HG02870 (cell line): ENCODE results near the gene SPAG16.
"Not testable (repeated sequence)": the region's sequence is repeated elsewhere in the genome, so short reads cannot be mapped to it uniquely, and the experiment has no call there.

Experiments used
- ATAC-seq: cut with Tn5 transposase; IDR thresholded peaks from one replicate; pipeline ENCODE4 v1.9.1; 2021; ENCODE audit warnings: mild to moderate bottlenecking, moderate library complexity; ENCODE audit not compliant: unreplicated experiment

Gene SPAG16

DNA sequence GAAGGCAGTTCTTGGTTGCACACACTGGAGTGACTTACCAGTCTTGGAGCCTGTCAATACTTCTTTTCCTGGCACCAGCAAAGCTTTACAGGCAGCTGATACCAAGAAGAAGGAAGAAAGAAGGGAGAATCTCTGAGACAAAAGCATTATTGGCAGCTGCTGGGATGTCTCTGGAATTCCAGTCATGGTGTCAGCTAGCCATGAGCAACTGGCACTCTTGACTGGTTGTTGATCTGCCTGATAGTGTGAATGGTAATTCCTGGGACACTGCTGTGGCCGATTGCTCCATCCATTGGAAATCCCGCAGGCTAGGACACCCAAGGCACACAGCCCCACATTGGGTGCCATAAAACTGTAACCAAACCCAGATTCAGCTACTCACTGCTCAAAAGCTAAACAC lies 17.8 kb upstream of the SPAG16 start:
- ATAC-seq: no peak

GRCh38 chr2:213271947-213272346 lies 12.3 kb upstream of the SPAG16 start:
- no peak for ATAC-seq

GRCh38 chr2:213274143-213274542 lies 10.1 kb upstream of the SPAG16 start:
- no peak for ATAC-seq

GRCh38 chr2:213275265-213275664 lies 9.0 kb upstream of the SPAG16 start:
- no peak for ATAC-seq

DNA sequence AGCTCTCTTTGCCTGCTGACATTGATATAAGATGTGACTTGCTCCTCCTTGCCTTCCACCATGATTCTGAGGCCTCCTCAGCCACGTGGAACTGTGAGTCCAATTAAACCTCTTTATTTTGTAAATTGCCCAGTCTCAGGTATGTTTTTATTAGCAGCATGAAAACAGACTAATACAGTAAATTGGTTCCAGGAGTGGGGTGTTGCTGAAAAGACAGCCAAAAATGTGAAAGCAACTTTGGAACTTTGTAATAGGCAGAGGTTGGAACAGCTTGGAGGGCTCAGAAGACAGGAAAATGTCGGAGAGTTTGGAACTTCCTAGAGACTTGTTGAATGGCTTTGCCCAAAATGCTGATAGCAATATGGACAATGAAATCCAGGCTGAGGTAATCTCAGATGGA lies 7.1 kb upstream of the SPAG16 start:
- not testable (repeated sequence) for ATAC-seq

DNA sequence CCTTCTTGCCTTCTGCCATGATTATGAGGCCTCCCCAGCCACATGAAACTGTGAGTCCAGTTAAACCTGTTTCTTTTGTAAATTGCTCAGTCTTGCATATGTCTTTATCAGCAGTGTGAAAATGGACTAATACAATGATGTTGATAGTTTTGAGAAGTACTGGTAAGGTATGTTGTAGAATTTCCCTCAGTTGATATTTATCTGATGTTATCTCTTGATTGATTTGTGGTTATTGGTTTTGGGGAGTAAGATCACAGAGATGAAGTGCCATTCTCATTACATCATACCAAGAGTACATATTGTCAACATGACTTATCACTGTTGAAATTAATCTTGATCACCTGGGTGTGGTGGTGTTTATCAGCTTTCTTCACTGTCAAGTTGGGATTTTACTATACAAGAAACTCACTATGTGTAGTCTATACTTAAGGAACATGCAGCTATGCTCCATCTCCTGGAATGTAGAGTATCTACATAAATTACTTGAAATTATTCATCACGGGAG lies 5.1 kb upstream of the SPAG16 start:
- ATAC-seq: no peak

DNA sequence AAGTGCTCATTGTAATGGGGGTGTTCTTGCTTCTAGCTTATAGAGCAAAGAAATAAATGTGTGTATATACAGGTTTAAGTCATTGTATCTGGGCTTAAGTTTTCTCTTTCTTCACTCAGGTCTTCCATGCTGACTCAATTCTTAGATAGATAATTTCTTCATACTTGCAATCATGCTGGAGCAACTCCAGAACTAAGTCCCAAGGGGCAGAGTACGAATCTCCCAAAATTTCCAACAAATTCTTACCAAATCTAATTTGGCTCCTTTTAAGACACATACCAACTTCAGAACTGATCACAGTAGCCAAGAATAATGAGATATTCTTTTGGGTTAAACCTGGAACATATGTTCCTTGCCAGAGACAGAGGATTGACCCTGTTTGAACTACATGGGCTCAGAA lies 4.3 kb upstream of the SPAG16 start:
- no peak for ATAC-seq

DNA sequence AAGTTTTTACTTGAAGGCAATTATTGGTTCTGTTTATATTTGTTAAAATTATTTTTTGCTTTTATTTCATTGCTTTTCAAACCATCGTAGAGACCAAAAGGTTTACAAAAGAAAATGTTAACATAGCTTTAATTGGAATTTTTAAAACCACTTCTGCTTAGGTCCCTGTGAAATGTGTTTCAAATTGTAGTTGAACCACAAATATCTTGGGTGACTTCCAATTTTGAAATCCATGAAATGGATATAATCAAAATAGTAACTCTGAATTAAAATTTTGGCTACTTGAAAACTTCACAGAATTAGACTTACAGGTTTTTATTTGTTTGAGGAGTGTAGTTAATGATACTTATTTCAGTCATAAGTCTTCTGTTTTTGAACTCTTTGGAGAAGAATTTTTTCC lies 3.1 kb upstream of the SPAG16 start:
- ATAC-seq: no peak

- no peak for ATAC-seq
These were observed 1.1 kb downstream of the SPAG16 start for GRCh38 chr2:213285404-213285803.

- no peak for ATAC-seq
These were observed 1.9 kb downstream of the SPAG16 start for GRCh38 chr2:213286161-213286560.

GRCh38 chr2:213288913-213289700 lies 4.8 kb downstream of the SPAG16 start:
- ATAC-seq: no peak

DNA sequence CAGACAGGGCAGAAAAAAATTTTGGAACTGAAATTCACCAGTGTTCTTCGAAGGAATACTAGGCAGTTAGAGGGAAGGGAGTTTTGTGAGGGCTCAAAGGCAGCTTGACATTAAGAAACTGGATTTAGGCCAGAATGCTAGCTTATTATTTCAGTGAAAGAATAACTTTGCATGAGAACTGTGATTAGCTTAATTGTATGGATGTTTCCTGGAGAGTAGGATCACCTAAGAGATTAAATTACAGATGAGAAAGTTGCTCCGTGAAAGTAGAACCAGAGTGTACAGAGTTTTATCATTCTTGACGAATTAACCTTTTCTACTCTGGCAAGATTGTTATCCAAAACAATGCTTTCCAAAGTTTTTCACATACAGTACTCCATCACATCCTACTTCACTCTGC lies 6.2 kb downstream of the SPAG16 start:
- no peak for ATAC-seq

- no peak for ATAC-seq
These were observed 12.0 kb downstream of the SPAG16 start for GRCh38 chr2:213296270-213296669.

GRCh38 chr2:213306316-213306942 lies 22.2 kb downstream of the SPAG16 start:
- ATAC-seq: no peak

DNA sequence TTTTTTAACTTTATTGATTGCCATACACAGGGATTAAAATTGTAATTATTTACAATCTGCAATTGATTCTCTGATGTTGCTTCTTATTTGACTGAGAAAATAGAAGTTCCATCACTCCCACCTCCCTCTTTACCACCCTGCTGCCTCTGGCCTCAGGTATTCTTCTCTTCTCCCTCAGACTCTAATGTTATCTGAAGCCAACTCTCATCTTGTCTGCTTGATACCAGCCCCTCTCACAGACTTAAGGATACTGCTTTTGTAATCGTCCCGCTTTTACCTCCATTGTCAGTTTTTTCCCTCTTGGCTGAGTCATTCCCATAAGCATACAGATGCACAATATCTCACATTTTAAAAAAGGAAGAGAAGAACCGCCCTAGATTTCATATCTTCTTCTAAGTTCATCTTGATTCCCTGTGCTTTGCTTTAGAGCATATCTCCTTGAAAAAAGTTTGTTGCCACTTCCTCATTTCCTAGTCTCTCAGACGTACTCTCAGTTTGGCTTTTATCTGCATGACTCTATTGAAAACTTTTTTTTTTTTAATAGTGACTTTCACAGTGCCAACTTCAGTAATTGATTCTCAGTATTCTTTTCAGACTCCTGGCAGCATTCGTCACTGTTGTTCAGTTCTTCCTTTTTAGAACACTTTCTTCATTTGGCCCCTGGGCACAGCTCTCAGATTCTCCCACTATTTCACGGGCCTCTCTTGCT lies 31.1 kb downstream of the SPAG16 start:
- peak; percentile 64 for ATAC-seq

GRCh38 chr2:213316001-213316735 lies 31.9 kb downstream of the SPAG16 start:
- ATAC-seq: no peak

DNA sequence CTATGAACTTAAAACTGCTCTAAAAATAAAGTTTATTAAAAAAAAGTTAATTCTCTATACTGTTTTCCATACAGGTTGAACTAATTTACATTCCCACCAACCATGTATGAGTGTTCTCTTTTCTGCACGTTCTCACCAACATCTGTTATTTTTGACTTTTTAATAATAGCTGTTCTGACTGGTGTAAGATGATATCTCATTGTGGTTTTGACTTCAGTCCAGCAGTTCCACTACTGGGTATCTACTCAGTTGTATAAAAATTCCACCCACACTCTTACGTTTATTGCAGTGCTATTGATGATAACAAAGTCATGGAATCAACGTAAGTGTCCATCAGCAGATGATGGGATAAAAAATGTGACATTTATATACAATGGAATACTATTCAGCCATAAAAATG lies 33.7 kb downstream of the SPAG16 start:
- no peak for ATAC-seq

DNA sequence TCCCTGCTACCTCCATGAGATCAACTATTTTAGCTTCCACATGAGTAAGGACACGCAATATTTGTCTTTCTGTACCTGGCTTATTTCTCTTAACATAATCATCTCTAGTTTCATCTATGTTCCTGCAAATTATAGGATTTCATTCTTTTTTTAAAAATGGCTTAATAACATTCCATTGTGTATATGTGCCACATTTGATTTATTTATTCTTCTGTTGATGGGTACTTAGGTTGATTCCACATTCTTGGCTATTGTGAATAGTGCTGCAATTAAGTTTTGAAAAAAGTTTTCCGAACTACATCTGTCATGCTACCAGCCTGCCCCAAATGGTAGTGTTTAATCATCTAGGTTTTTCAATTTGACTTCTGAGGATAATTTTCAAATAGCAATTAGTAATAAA lies 36.3 kb downstream of the SPAG16 start:
- ATAC-seq: no peak

DNA sequence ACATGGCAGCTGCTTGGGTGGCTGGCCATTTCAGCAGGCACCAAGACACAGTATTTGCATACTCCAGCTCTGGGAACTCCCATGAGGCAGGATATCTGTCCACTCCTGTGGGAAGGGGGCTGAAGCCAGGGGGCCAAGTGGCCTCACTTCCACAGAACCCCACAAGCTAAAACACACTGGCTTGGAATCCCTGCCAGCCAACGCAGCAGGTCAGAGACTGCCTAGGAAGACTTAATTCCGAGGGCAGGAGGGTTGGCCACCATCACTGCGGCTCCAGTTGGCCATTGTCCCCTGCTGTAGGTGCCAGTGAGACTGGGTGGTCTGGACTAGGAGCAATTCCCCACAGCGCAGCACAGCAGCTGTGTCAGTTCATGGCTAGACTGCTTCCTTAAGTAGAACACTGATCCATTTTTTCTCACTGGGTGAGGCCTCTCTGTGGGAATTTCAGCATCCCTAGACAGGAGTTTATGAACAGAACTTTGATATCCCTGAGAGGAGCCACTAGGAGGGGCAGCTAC lies 52.0 kb downstream of the SPAG16 start:
- ATAC-seq: no peak

- no peak for ATAC-seq
These were observed 69.2 kb downstream of the SPAG16 start for GRCh38 chr2:213353419-213353818.

DNA sequence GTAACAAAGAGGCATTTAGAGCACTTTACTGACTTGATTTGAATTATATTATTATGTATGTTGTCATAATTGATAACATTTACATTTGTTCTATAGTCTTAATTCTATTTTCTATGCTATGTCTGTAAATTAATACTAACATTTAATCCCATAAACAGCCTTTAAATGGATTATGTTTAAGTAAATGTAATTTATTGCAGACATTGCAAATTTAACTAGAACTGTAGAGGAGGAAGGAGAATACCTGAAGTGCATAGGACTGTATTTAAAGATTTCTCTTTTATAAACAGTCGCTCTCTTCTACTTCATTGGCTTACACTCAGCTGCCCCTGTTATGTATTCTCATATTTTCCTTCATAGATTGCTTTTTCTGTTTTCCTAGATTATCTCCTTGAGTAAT lies 92.4 kb downstream of the SPAG16 start:
- ATAC-seq: no peak
